NCI-H524 treated with DMSO at 0.1 percent for 48 hours (cell line): ENCODE measurements around the gene VPS45.
"Not testable (repeated sequence)": the region's sequence is repeated elsewhere in the genome, so short reads cannot be mapped to it uniquely, and the experiment has no call there.

Experiments
- DNase-seq: peaks from one replicate; lab custom pipeline; 2025; lab: John Stamatoyannopoulos, UW

Gene VPS45

GRCh38 chr1:150127868-150128267, 60.3 kb downstream of the VPS45 start:
- DNase-seq: no peak

DNA sequence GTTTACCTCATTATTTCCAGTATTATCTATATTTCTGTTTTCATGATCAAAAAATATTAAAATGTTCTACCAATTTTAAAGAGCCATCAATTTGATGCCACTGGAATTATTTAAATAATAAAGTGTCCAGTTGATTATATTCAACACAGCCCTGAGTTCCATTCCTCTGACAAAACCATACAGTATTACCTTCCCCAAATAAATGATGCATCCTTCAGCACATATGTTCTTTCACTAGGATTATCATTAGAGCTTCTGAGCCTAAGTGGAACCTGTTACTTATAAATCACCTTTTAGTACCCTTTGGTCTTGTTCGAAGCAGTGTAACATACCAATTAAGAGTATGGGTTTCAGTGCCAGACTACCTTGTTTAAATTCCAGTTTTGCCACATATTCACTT, 64.8 kb downstream of the VPS45 start:
- no peak for DNase-seq

DNA sequence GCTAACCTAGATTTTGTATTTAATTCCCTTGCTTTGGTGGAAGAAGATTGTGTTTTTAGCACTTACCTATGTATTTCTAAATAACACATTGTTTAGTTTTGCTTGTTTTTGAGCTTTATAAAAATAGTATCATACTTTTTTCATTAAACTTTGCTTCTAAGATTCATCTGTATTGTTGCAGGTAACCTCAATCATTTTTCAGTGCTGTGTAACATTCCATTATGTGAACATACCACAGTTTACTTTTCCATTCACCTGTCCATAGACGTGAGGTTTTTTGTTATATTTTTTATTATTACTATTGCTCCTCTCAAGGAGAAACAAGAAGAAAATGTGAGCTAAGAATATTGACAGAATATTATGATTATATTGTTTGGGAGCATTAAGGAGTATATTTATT, 67.0 kb downstream of the VPS45 start:
- no peak for DNase-seq

DNA sequence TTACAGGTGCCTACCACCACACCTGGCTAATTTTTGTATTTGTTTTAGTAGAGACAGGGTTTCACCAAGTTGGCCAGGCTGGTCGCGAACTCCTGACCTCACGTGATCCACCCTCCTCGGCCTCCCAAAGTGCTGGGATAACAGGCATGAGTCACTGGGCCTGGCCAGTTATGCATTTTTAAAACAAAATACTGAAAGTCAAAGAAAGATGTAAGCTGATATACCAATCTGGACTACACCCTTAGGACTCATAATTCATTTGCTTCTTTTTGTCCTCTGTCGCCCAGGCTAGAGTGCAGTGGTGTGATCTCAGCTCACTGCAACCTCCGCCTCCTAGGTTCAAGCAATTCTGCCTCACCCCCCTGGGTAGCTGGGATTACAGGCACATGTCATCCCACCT, 67.8 kb downstream of the VPS45 start:
- not testable (repeated sequence) for DNase-seq

- DNase-seq: no peak
These were observed 70.5 kb downstream of the VPS45 start for GRCh38 chr1:150138044-150138443.

DNA sequence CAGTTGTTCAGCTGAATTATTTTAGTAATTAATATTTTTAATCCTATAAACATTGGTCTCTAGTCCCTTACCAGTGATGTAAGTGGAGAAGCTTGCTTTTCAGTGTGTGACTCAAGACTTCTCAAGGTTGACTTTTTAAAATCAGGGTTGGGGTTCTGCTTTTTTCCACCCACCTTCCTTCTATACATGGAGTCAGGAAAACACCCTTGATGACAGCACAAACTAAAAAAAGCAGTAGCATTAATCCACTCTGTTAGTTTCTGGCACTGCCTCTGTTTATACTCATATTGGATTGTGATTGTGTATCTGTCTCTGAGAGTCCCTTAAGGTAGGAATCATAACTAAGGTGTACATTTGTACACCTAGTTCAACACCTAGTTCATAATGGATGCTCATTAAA, 73.9 kb downstream of the VPS45 start:
- no peak for DNase-seq

DNA sequence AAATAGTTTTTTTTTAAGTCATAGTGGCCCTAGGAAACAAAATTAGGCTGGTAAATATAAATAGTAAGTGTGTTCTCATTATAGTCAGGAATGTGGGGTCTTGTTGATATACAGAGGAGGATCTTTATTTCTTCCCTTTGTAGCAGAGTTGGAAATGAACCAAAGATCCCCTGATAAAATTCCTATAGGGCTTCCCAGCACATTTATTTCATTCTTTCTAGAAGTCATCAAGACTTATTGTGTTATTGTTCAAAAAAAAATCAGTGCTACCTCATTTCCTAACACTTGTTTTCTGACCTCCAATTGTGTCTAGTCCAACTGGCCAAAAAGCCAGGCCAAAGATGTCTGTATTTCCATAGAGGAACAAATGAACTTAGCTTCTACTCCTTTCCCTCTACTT, 74.5 kb downstream of the VPS45 start:
- DNase-seq: no peak

DNA sequence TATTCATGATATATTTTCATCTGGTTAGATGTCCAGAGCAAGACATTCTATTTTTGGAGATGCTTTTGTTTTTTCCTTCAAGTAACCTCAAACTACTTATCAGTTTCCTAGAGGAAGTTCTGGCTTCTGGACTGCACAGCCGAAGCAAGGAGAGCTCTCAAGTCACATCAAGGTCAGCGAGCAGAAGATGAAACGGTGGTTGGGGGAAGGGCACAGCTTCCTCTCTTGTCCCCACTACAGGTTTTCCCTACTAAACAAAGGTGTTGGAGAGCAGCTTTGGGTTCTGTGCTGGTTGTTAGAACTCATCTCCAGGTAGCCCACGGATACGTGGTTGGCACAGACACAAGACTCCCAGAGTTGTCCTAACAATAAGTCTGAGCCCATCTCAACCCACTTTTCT, 77.0 kb downstream of the VPS45 start:
- no peak for DNase-seq

DNA sequence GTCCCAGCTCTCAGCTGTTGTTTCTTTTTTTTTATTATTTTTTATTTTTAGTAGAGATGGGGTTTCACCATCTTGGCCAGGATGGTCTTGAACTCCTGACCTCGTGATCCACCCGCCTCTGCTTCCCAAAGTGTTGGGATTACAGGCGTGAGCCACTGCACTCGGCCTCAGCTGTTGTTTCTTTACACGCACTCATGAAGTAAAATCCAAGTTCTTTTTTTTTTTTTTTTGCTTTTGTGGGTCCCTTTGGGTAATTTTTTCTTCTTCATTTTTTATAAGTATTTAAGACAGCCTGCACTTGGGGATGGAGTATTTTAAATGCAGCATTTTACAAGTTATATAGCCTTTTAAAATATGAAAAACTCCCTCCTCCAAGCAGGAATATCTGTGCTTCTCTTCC, 78.4 kb downstream of the VPS45 start:
- DNase-seq: not testable (repeated sequence)

- DNase-seq: no peak
These were observed 79.4 kb downstream of the VPS45 start for GRCh38 chr1:150146849-150147542.

DNA sequence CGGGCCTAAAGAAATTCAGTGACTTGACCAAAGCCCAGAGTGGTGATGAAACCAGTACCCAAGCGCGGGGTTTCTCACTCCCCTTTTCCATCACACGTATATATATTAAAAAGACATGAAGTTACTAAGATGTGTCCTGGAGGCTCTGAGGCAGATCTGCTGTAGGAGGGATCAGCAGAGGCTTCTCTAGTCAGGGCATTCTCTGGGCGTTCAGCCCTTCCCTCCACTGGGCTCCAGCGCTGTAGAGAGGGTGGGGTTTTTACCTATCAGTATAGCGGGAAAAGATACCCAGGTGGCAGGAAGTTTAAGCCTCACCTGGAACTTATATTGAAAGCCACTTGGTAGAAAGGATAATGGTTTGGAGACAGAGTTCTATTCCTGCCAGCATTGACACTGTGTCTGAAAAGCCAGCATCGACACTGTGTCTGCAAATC, 81.3 kb downstream of the VPS45 start:
- DNase-seq: no peak

GRCh38 chr1:150149271-150150132, 81.9 kb downstream of the VPS45 start, which contains the start of gene PLEKHO1:
Gene PLEKHO1 (plus strand): TSS chr1:150149916. CDS start chr1:150150258, 342 bp downstream.
- no peak for DNase-seq

GRCh38 chr1:150150133-150151021, 82.8 kb downstream of the VPS45 start:
- no peak for DNase-seq

DNA sequence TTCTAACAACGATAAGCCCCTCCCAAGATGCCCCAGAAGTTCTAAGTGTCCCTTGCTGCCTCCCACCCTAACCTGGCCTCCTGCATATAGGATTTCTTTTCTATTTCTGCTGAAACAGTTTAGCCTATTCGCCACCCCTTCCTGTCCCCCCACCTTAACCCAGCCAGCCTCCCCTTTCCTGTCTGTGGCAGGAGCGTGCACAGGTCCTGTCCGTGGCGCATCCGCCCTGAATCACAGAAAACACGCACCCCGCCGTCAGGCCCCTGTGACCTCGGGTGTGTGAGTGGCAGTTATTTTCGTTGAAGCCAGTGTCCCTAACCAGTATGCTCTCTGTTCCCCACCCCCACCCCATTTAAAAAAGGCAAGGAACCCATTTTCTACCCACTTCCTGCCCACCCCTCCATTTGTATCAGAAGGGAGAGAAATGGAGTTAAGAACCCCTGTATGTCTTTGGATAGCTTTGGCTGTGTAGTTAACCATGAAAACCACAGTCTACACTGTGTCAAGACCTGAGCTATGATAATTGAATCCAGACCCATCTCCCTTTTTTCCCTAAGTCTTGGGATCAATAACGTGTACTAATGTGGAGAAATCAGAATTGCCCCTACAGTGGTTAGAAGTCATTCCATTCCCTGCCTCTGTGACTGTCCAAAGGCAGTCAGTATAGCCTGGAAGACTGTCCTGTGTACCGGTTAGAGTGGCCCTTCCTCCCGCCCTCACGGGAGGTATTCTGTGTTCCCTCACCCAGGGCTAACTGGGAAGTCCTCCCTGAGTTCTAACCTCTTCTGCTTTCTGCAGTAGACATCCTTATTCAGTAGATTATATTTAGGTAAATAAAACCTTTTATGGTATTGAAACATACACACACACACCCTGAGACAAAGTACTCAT, 84.0 kb downstream of the VPS45 start:
- no peak for DNase-seq

DNA sequence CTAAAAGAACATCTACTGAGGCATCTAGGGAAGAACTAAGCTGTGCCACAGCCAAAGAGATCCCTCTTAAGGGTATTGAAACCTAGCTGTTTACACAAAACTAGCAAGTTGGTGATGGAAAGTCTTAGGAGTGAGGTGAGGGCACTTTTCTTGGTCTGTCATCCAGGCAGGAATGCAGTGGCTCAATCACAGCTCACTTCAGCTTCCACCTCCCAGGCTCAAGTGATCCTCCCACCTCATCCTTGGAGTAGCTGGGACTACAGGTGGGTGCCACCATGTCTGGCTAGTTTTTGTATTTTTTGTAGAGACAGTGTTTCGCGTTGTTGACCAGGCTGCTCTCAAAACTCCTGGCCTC, 84.6 kb downstream of the VPS45 start:
- no peak for DNase-seq

DNA sequence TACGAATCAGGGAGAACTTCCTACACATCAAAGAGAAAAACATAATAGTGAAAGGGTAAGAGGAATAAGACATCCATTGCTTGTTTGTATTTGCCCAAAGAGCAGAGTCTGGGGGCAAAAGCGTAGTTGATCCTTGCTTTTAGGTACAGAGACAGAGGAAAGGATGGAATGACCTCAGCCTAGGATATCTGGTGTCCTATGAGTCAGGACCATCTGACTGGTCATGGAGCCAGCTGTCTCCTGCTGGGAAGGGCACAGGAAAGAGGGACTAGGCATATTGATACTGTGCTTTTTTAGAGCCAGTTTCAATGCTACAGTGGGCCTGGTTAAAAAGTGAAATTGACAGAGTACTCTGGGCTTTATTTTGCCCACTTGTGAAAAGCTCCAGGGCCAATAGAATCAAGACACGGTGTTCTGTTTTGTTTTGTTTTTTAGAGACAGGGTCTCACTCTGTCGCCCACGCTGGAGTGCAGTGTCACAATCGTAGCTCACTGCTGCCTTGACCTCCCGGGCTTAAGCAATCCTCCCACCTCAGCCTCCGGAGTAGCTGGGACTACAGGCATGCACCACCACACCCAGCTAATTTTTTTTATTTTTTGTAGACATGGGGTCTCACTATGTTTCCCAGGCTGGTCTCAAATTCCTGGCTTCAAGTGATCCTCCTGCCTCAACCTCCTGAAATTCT, 85.3 kb downstream of the VPS45 start:
- no peak for DNase-seq

DNA sequence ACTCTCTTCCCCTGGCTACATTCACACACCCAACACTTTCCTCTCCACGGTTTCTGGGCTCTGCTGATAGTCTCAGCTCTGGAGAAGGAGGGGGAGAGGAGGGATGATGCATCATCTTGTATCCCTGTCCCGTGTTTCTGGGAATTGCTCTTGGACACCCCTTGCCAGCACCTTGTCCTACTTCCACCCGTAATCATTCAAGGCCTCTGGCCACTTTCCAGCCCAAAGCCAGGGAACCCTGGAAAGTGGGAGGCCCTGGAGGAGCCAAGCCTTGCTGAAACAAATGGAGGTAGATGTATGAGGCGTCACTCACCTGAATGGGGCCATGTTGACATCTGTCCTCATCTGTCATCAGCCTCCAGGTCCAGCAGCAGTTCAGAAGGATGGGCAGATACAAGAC, 86.6 kb downstream of the VPS45 start:
- DNase-seq: no peak

DNA sequence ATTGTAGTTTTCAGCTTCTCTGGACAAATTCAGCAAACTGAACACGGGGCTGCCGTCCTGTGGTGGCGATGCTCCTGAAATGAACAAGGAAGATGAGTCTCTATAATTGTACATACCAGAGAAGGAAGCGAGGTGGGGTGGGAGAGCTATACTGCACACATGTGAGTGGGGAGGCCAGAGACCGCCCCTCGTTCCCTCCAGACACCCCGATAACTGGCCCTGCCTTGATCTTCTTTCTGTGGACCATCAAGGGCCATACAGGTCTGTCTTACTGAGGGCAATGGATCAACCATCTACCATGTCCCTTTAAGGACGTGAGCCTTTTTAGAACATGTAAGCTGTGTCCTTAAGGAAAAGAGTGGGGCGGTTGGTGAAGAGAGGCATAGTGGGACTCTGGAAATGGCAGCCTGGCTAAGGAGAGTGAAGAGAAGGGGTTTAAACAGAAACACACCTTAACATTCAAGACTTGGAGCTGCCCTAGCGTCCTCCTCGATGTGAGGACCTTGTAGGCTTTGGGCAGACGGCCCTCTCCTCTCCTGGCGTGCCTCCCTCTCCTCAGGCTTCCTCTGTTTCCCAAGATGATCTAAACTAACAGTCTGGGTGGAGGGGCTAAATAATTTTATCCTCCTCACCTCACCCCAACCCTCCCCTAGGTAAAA, 88.0 kb downstream of the VPS45 start:
- DNase-seq: no peak

GRCh38 chr1:150156868-150157603, 89.5 kb downstream of the VPS45 start:
- DNase-seq: no peak

DNA sequence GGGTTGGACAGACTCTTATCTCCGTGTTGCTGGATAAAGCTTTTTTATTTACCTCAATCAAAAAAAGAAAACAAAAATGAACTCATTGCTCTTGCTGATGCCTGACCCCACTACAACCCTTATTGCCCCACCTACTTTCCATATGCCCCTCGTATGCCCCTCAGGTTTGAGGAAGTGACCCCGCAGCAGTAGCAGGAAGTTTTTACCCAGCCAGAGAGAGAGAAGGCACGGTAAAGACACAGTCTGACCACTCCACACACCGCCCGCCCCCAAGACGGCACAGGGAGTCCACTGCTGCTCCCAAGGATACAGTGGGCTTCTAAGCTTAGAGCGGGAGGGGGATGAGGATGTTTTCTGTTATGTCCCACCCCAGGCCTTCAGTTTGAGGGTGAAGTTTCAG, 92.0 kb downstream of the VPS45 start:
- DNase-seq: no peak
